CD4-positive, alpha-beta T cell (primary cell): ENCODE data around the gene SNAPC3. TPM values are rescaled to one million over a fixed set of nuclear protein-coding genes. Genes with fewer than 3 reads are reported as not detected.

Source experiments
- ATAC-seq: fragments of 200-7000 bp; cut with Tn5 transposase; one replicate; pipeline ENCODE4 v1.10.0; 2022; ENCODE audit warnings: mild to moderate bottlenecking; ENCODE audit not compliant: poor library complexity
- CTCF ChIA-PET: fragments of 350-600 bp; sonication (Branson Sonifier 250); formaldehyde crosslinking; loops from one replicate; lab custom pipeline; 2021; ENCODE audit warnings: antibody characterized with exemption, inconsistent platforms; lab: Charles Lee
- POLR2A ChIA-PET: fragments of 350-600 bp; sonication (Branson Sonifier 250); formaldehyde crosslinking; loops from one replicate; lab custom pipeline; 2021; ENCODE audit warnings: antibody characterized with exemption, inconsistent platforms; lab: Charles Lee
- DNase-seq, 14 experiments: peaks; one replicate each; pipeline ENCODE4 v3.0.0-alpha.2; 2013 to 2020; ENCODE audit warnings: mixed read lengths in 2 of 14
- H3K27ac ChIP-seq, 2 donors: one replicate each; pipeline versions ENCODE4 v1.5.1 to v1.7.0; 2013; ENCODE audit warnings: low read length in 2 of 2, low read depth in 1 of 2, mild to moderate bottlenecking in 1 of 2
- H3K27me3 ChIP-seq, 2 experiments: 1 replicate in 1 of 2; 2 replicates in 1 of 2; pipeline versions ENCODE4 v1.6.1 to v1.7.0; 2013; ENCODE audit warnings: low read length in 2 of 2, control low read depth in 1 of 2, mild to moderate bottlenecking in 1 of 2, moderate library complexity in 1 of 2; ENCODE audit not compliant: insufficient read depth in 2 of 2, control insufficient read depth in 1 of 2
- H3K36me3 ChIP-seq: one replicate; pipeline ENCODE4 v1.6.1; 2013; ENCODE audit warnings: low read length, control low read depth; ENCODE audit not compliant: insufficient read depth
- H3K4me1 ChIP-seq: one replicate; pipeline ENCODE4 v1.6.1; 2013; ENCODE audit warnings: low read length, control low read depth; ENCODE audit not compliant: insufficient read depth
- H3K4me3 ChIP-seq: one replicate; pipeline ENCODE4 v1.5.1; 2013; ENCODE audit warnings: mild to moderate bottlenecking, low read length, moderate library complexity
- H3K9me3 ChIP-seq, 2 experiments: 1 replicate in 1 of 2; 2 replicates in 1 of 2; pipeline versions ENCODE4 v1.6.1 to v1.7.0; 2013; ENCODE audit warnings: low read length in 2 of 2, mild to moderate bottlenecking in 2 of 2, control low read depth in 1 of 2, moderate library complexity in 1 of 2; ENCODE audit not compliant: control insufficient read depth in 1 of 2, insufficient read depth in 1 of 2
- H3K27ac Mint-ChIP-seq: one replicate; pipeline ENCODE4 v1.8.0; 2020; ENCODE audit warnings: mixed read lengths
- H3K27me3 Mint-ChIP-seq: one replicate; pipeline ENCODE4 v1.8.0; 2021; ENCODE audit warnings: mixed read lengths
- H3K36me3 Mint-ChIP-seq: one replicate; pipeline ENCODE4 v1.8.0; 2021; ENCODE audit warnings: low read depth, mixed read lengths
- H3K4me1 Mint-ChIP-seq: one replicate; pipeline ENCODE4 v1.8.0; 2021; ENCODE audit warnings: low read depth, mixed read lengths
- H3K4me3 Mint-ChIP-seq: one replicate; pipeline ENCODE4 v1.8.0; 2020; ENCODE audit warnings: mild to moderate bottlenecking, mixed read lengths
- H3K9me3 Mint-ChIP-seq: one replicate; pipeline ENCODE4 v1.8.0; 2020; ENCODE audit warnings: mixed read lengths
- CTCF ChIP-seq: fragments of 200-600 bp; IDR thresholded peaks from one replicate; pipeline ENCODE4 v1.8.0; 2022; ENCODE audit warnings: antibody characterized with exemption, mild to moderate bottlenecking
- intact Hi-C, 2 experiments: fragments of 100-400 bp; cut with DNase I in 1 of 2; cut with micrococcal nuclease in 1 of 2; formaldehyde crosslinking; loops; one replicate each; pipeline versions ENCODE4 v1.15.1 to v1.9.0; 2023 to 2025; cut with DNase I, micrococcal nuclease
- total RNA-seq, 174 experiments: library from RNA in 2 of 174; stranded (reverse) in 2 of 174; gene quantifications; one replicate each; pipeline ENCODE4 v1.2.3 and lab custom pipeline; 2021 to 2026

Gene SNAPC3
- total RNA-seq, 2 experiments from 2014 or later, result 3.3 to 4.7 TPM

- ChIA-PET CTCF (interaction anchor here (1.0 to 1.3 kb wide), 4 partner anchors 10 to 36 kb away, joined by 3 to 5 read pairs (median 4); partner anchors contain the start of gene PSIP1), POLR2A (interaction anchor here (0.7 to 4.1 kb wide), 5 partner anchors 10 to 191 kb away, joined by 3 to 45 read pairs (median 4); partner anchors contain the start of genes CCDC171 and PSIP1)
- no peak for TF ChIP-seq CTCF
- Mint-ChIP-seq H3K9me3 (no peaks in the 10 kb centered on the region), H3K27ac (peak overlapping the region; percentile 67), H3K36me3 (peaks cover 86% of the 10 kb centered on the region), H3K4me1 (peaks cover 75% of the 10 kb centered on the region), H3K27me3 (no peaks in the 10 kb centered on the region), H3K4me3 (peak overlapping the region; percentile 46)
- Histone ChIP-seq H3K27ac (no peak overlapping the region), H3K9me3 (no peaks in the 10 kb centered on the region), H3K27me3 (no peaks in the 10 kb centered on the region), H3K36me3 (peaks cover 45% of the 10 kb centered on the region), H3K4me1 (peaks cover 27% of the 10 kb centered on the region), H3K4me3 (no peak overlapping the region)
- peak; percentile 45 for ATAC-seq
- intact Hi-C loops, result loop anchor here (2.0 to 5.0 kb wide), 2 partner anchors 106 kb away; no protein-coding TSS in a partner anchor
- DNase-seq, result peak in 2 of 14 experiments; percentile 33 to 42
Observed at GRCh38 chr9:15501179-15501578, 78.5 kb downstream of the SNAPC3 start.

- ATAC-seq, result no peak
- H3K4me3 Mint-ChIP-seq, result no peak overlapping the region
- no peak overlapping the region for H3K4me3 ChIP-seq
- H3K27me3 ChIP-seq, result no peaks in the 10 kb centered on the region
- CTCF ChIA-PET, result interaction anchor here (1.0 to 1.3 kb wide), 2 partner anchors 12 to 35 kb away, joined by 3 to 5 read pairs; no protein-coding TSS in a partner anchor
- POLR2A ChIA-PET, result interaction anchor here (0.7 to 4.1 kb wide), 3 partner anchors 9 to 64 kb away, joined by 3 to 45 read pairs (median 3); partner anchors contain the start of genes CCDC171 and PSIP1
- H3K27ac ChIP-seq, result no peak overlapping the region
- peaks cover 27% of the 10 kb centered on the region for H3K4me1 ChIP-seq
- peak overlapping the region; percentile 9 for H3K27ac Mint-ChIP-seq
- DNase-seq, result no peak
- H3K4me1 Mint-ChIP-seq, result peaks cover 75% of the 10 kb centered on the region
- peaks cover 47% of the 10 kb centered on the region for H3K36me3 ChIP-seq
- H3K9me3 ChIP-seq, result no peaks in the 10 kb centered on the region
- intact Hi-C loops, result loop anchor here (2.0 to 5.0 kb wide), 2 partner anchors 105 kb away; no protein-coding TSS in a partner anchor
- no peaks in the 10 kb centered on the region for H3K27me3 Mint-ChIP-seq
- no peaks in the 10 kb centered on the region for H3K9me3 Mint-ChIP-seq
- peaks cover 86% of the 10 kb centered on the region for H3K36me3 Mint-ChIP-seq
- no peak for TF ChIP-seq CTCF
Observed at GRCh38 chr9:15501803-15502202, 79.1 kb downstream of the SNAPC3 start.

- H3K36me3 ChIP-seq, result peaks cover 49% of the 10 kb centered on the region
- no peak overlapping the region for H3K4me3 ChIP-seq
- peak in 3 of 14 experiments; percentile 12 to 33 (median 27) for DNase-seq
Observed at GRCh38 chr9:15505921-15506320, 83.2 kb downstream of the SNAPC3 start.

More at GRCh38 chr9:15505921-15506320, 83.2 kb downstream of the SNAPC3 start:
- Histone ChIP-seq H3K27me3 (no peaks in the 10 kb centered on the region), H3K27ac (no peak overlapping the region), H3K4me1 (peaks cover 17% of the 10 kb centered on the region), H3K9me3 (no peaks in the 10 kb centered on the region)
- no peak for TF ChIP-seq CTCF
- intact Hi-C loops, result loop anchor here in 1 of 2 experiments (5.0 kb wide), 1 partner anchor 34 kb away; no protein-coding TSS in a partner anchor
- Mint-ChIP-seq H3K27ac (peak overlapping the region; percentile 41), H3K9me3 (no peaks in the 10 kb centered on the region), H3K4me1 (peaks cover 72% of the 10 kb centered on the region), H3K27me3 (no peaks in the 10 kb centered on the region), H3K36me3 (peaks cover 82% of the 10 kb centered on the region), H3K4me3 (peak overlapping the region; percentile 13)
- CTCF ChIA-PET, result interaction anchor here (0.7 to 1.3 kb wide), 5 partner anchors 16 to 196 kb away, joined by 3 to 4 read pairs (median 3); partner anchors contain the start of gene CCDC171
- ATAC-seq, result no peak
- POLR2A ChIA-PET, result interaction anchor here (0.9 to 1.5 kb wide), 4 partner anchors 8 to 47 kb away, joined by 3 to 5 read pairs (median 4); partner anchors contain the start of gene CCDC171
